Measurements from ENCODE around the gene CNTNAP2.
"Not testable (repeated sequence)": the region's sequence is repeated elsewhere in the genome, so short reads cannot be mapped to it uniquely, and the experiment has no call there.

CNTNAP2 gene

DNA sequence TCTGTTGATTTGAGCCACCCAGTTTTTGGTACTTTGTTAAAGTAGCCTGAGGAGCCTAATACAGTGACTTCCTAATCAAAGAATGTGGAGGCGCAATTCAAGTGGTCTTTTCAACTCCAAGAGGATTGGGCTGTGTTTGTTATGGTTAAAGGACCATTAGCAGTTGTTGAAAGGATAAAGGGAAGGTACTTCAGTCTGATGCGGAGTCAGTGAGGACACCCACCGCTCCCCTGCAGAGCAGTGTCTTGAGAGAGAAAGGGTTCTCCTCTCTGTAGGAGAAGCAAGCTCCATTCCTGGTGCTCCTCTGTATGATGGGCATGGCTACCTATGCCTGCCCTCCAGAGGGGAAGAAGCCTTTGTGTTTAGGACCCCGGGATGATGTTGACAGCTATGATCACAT, 1883.4 kb downstream of the CNTNAP2 start:
- no peak for DNase-seq

DNA sequence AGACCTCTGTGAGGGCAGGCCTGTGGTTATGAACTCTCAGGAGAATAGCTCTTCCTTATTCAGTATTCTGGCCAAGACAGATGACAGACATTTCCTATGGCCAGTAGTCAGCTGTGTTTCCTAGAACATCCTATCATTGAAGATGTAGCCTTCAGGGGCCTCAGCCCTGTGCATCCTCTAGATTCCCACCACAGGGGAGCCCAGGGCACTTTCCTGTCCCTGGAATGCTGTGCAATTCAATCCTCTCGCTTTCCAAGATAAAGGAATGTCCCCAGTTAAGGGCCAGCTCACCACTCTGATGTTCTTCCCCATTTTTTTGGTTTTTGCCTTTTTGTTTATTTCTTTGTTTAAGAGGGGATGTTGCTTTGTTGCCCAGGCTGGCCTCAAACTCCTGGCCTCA, 1895.2 kb downstream of the CNTNAP2 start:
- DNase-seq, result no peak

DNA sequence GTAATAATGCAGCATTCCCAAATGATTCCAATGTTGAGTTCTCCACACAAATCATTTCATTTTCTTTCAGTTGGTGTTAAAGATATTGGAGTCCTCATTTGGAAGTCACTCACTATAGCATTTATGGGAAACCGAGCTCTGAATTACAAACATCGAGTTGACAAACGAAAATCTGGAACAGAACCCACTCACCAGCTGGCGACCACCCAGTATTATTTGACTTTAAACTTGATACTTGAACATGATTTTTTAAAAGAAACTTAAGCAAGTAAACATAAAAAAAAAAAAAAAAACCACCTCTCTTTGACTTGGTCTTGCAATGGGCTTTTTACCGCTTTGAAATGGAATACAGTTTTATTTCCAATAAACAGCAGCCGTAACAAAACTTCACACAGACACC, 1897.4 kb downstream of the CNTNAP2 start:
- no peak for DNase-seq

DNA sequence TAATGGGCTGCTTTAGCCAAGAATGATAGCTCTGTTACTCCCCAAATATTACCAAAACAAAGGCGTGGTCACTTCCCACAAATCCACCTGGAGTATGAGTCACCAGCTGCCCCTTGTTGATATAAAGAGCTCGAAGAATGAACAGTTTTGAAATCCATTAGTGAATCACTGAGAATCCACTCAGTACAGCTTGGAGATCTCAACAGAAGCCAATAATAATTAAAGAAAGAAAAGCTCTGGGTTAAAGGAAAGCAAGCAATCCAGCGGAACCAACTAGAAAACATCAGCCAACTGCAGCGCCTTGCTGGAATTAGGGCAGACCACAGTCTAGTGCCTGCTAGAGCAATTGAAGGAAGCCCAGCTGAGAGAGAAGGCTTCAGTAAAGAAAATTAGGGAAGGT, 1897.9 kb downstream of the CNTNAP2 start:
- DNase-seq, result no peak

DNA sequence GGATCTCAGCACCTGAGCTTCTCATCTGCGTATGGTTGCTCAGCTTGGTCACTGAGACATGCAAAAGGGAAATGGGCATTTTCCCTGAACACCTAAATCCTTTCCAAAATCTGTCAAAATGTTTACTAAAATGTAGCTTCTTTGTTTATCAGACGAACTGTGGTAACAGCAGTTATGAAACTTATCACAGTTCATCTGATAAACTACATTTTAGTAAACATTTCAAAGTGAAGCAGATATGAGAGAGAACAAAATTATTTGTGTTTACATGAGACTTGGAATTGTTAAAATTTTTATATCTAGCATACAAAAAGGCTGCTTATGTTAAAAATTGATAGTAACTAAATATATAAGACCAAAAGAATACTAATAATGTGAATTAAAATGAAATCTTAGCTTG, 1900.5 kb downstream of the CNTNAP2 start:
- DNase-seq, result no peak

DNA sequence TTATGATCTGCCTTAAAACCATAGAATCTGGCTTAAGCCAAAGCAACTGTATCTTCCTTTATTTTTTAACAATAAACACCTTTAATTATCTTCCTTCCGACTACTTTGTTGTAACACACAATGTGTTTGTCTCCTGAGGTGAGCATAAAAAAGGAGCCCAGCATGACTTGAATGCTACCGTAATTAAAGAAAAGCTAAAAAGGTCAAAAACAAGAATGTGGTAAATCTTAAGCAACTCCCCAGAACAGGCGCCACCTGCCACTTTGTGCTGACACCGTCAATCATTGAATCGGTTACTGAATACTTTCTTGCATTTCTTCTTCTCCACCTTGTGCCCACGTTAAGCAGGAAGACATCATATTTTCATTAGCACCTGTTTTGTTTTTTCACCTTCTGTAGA, 1904.1 kb downstream of the CNTNAP2 start:
- no peak for DNase-seq

DNA sequence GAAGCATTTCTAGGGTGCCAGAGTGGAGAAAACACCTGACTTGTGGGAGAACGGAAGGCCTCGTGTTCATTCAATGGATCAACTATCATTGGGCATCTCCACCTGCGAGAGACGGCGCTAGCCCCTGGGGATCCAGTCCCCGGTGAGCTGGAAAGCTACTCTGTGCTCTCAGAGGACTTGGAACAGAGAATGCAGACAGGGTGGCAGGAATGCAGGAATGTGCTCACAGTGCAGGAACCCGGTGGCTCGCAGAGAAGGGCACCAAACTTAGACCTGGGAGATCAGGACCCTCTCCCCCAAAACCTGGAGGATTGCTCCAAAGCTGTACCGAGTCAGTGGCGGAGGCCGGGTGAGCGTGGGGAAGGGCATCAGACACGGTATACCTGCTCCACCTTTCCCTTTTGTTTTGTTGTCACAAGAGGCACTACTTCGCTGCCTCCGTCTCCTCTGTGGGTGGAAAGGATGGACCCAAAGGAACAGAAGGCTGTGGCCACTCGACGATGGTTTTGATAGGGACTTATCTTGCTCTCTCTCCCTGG, 1905.0 kb downstream of the CNTNAP2 start:
- no peak for DNase-seq

DNA sequence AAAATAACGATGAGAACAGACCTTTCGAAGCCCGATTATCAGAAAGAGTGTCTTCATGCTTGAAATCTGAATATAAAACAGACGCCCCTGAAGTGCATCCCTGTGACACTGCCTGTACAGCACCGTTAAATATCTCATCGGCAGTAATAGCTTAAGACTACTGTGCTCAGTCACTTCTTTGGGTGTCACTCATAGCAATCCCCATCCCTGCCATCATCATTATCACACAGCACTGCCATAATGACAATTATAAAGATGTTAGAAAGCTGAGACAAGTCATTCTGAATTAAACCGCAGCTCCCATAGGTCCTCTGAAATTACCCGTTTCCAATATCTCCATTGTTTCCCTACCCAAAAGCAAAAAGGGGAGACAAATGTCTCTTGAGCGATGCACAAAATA, 1906.2 kb downstream of the CNTNAP2 start:
- no peak for DNase-seq

DNA sequence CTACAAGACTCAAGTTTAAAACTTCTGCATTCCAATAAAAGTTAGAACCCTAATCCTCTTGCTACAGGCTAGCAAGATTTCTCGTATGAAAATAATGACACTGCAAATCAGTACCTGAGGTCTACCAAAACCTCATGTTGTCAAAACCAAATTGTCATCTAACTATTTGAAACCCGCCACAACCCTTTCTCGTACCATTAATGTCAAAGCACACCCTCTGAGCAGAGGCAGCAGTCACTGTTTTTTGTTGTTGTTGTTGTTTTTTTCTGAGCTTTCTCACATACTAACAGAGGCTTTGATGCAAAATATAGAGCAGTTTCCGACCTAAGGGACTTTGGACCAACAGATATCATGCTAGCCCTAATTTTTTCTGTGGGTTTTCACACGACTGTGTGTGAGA, 1910.1 kb downstream of the CNTNAP2 start:
- DNase-seq, result no peak

DNA sequence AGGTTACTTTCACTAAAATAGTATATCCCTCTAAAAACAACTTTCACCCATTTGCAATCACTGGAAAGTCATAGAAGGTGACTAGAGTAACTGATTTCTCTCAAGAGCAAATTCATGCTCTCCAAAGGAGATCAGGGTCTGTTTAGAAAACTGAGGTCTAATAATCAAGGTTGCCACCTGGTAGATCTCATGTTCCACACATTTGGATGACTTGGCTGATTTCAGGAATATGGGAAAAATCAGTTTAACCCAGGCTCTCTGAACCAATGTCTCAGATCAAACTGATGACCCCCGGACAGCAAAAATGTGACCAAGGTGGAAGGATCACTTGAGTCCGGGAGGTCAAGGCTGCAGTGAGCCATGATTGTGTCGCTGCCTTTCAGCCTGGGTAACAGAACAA, 1911.6 kb downstream of the CNTNAP2 start:
- no peak for DNase-seq

DNA sequence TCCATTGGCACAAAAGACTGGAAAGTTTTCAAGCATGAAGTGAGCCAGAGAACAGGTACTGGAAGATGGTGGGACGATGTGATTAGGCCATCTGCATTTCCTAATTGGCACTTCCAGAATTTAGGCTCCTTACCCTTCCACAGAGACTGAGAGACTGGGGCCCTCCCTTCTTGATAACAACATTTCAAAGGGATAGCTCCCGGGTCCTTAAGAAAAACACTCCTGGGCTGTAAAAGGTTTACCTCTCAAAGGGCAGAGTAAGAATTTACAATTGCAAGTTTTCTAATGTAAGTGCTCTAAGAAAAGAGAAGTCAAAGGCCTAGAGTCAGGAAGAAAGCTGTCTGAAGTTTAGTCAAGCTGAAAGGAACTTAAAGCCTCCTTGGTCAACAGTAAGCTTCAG, 1914.4 kb downstream of the CNTNAP2 start:
- no peak for DNase-seq

DNA sequence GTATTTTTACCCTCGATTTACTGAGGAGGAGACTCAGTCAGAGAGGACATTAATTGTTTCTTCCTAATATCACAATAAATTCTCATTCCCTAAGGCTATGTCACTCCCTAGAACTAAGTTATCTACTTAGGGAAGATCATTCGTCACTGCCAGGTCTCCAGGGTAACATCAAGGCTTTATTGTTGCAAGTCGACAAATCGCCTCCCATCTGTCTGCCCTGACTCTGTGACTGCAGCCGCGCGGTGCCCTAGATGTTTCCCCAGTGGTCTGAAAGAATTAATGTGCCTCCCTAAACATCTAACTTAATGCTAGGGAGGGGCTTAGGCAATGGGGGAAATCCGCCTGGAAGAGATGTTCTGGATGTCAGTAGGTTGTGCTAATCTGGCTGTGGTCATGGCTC, 1915.2 kb downstream of the CNTNAP2 start:
- DNase-seq, result no peak

DNA sequence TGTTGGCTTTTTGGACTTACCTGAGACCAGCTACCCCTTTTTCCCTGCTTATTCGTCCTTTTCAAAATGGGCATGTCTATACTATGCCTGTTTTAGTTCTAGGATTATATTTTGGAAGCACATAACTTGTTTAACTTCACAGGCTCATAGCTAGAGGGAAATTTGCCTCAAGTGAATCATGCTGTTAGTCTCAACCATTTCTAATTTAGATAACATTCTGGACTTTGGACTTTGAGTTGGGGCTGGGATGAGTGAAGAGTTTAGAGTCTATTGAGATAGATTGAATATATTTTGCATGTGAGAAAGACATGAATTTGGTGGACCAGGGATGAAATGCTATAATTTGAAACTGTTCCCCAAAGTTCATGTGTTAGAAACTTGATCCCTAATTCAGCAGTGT, 1919.3 kb downstream of the CNTNAP2 start:
- no peak for DNase-seq

DNA sequence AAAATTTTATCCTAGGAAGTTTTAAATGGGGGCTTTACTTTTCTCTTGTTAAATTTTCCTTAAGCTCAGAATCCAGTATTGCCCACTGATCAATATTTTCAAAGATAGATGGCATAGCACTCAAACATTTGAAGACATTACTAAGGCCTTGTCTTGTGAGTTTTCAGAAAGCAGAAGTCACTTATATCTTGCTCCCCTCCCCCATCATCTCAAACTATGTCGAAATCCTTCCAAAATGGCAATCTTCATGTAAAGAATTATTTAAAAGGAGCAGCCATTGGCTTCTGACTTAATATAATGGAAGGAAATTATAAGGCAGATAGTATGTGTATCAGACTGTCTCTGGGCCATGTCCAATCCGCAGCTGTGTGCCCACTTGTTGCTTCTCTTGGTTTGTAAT, 1920.4 kb downstream of the CNTNAP2 start:
- DNase-seq, result no peak

DNA sequence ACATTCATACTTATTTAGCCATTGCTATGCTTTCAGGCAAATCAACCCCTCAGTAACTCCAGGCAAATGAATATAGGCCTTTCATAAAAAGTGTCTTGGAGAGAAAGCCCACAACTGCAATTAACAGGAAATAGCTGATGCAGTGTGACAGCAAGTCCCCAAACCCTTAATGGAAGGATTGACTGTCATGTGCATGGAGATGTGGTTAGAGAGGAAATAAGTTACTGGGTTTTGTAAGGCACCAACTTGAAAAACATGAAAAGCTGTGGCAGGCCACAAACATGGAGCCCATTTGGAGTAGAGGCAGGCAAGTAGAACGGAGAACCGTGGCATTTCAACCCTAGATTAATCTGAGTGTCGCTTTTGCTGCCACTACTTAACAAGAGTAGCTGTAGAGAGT, 1924.6 kb downstream of the CNTNAP2 start:
- no peak for DNase-seq

DNA sequence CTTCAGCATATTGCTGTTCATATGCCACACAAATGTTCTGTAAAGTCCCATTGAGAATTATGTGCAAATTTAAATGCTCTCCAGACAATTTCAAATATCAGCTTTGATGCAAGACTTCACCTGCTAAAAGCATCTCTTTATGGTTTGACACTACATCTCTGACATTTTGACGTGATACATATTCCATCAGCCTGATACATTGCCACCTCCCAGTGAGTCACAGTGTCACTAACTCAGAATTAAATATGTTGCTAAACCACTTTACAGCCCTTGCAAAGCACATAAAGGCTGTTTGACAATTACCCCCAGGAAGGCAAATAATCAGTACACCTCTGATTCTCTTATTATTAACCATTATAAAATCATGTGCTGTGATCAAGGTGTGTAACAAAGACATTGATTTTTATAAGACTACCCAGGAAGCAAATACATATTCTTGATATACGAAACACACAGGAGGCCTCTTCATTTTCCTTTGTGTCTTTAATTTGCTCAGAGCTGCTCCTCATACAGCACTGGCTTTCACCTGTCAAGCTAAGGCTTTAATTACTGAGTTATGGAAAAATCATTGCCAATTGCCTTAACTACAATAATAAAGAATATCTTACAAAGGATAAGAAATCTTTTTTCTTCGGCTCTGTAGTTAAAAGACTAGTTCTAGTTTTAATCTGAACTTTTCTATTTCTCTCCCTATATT, 1926.5 kb downstream of the CNTNAP2 start:
- no peak for DNase-seq

DNA sequence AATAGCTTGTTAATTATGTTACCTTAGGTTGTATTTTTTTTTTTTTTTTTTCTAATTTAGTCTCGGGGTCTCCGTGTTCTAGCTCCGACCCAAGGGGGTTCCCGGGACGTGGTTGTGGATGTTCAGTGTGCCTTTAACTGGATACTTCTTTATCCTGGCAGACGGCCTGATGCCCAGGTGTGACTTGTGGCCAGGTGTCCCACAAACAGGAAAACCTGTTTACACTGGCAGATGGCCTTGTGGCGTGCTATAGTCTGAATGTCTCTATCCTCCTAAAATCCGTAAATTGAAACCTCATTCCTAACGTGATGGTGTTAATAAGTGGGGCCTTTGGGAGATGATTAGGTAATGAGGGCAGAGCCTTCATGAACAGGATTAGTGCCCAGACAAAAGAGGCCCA, 1927.6 kb downstream of the CNTNAP2 start:
- no peak for DNase-seq

DNA sequence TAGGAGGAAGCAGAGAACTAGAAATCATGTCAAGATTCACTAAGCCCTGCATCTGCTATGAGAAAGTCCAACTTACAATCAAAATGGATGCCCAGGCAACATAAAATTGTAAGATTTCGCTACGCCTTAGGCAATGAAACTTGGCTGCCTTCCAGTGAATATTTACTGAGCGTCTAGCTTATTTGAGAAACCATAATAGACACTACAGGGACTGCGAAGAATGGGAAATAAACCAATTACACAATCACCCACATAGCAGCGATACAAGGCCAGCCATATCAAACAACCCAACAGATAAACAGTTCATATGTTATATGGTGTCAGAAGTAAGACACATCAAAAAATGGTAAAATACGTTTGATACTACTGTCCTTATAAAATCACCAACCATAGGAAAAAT, 1928.9 kb downstream of the CNTNAP2 start:
- DNase-seq, result no peak

DNA sequence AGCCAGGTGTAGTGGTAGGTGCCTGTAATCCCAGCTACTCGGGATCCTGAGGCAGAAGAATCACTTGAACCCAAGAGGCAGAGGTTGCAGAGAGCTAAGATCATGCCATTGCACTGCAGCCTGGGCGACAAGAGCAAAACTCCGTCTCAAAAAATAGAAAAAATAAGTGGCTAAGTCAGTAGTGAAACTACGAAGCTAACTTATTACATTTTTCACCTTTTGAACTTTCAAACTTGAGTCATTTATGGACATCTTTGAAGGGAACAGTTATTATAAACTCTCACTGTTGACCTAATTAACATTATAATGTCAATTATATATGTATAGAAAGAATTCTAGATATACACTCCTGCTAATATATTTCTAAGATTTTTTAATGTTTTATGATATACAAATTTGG, 1932.5 kb downstream of the CNTNAP2 start:
- DNase-seq, result no peak

DNA sequence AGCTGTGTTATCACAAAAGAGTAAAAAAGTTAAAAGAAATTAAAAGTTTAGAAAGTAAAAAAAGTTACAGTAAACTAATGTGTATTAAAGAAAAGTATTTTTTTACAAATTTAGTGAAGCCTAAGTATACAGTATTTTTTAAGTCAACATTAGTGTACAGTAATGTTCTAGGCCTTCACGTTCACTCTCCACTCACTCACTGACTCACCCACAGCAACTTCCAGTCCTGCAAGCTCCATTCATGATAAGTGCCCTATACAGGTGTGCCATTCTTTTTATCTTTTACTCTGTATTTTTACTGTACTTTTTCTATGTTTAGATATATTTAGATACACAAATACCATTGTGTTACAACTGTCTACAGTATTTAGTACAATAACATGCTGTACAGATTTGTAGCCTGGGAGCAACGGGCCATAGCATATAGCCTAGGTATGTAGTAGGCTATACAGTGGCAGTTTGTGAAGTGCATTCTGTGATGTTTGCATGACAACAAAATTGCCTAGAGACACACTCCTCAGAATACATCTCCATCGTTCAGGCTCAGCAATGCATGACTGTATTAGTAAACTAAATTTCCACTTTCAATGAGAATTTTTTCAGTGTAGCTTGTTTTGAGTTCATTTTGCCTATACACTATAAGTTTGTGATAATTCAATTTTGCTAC, 1934.0 kb downstream of the CNTNAP2 start:
- no peak for DNase-seq

DNA sequence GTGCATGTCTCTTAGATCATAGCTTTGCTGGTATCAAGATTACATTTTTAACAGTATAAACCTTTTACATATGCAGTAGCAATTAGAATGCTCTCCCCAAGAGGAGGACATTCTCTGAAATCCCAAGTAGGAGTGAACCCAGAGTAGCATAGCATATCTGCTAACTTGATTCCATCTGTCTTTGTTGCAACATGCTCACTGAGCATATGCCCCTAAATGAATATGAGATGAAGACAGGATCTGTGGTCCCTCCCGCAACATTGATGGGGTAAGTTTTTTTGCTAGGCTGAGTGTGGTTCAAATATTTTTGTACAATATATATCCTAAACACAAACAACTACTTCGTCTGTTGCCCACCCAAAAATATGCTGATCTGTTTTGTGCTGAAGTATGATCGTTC, 1939.8 kb downstream of the CNTNAP2 start:
- no peak for DNase-seq

DNA sequence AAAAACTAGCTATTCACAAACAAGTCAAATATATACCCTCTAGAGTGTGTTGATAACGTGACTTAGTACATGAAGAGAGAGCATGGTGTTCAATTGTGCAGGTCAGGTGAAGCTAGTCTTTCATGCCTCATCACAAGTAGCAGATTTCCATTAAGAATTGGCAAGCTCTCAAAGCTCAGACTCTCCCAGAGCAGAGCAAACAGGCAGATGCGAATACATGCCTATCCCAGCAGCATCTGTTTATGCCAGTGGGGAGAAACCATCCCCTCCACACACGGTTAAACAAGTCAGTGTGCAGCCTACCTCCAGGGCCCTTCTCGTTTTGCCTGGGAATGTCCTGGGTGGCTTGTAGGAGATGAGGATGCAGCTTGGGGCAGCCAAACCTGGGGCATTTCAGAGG, 1941.5 kb downstream of the CNTNAP2 start:
- no peak for DNase-seq

DNA sequence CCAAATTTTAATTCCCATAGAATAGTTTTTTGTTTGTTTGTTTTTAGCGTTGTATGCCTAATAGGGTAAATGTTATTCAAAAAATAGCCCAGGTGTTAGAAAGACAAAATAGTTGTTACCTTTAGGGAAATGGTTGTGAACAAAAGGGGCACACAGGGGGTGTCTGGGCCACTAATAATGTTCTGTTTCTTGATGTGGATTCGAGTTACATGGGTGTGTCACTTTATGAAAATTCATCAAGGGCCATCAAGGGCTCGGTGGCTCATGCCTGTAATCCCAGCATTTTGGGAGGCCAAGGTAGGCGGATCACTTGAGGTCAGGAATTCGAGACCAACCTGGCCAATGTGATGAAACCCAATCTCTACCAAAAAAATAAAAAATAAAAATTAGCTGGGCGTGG, 1942.2 kb downstream of the CNTNAP2 start:
- no peak for DNase-seq

DNA sequence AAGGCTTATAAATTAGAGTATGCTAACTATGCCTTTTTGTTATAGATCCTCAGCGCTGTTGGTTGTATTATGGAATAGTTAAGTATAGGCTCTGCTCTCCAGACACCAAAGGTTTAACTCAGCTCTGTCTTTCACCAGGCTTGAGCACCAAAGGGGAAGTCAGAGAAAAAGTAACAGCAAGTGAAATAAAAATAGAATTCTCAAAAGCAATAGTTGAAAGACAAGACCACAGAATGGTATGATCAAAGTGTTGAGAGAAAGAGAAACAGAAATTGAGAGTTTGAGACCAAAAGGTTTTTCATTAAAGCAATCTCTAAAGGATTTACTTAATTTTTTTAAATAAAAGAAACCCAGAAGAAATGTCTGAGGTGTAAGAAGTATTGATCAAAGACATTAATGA, 1944.1 kb downstream of the CNTNAP2 start:
- no peak for DNase-seq

DNA sequence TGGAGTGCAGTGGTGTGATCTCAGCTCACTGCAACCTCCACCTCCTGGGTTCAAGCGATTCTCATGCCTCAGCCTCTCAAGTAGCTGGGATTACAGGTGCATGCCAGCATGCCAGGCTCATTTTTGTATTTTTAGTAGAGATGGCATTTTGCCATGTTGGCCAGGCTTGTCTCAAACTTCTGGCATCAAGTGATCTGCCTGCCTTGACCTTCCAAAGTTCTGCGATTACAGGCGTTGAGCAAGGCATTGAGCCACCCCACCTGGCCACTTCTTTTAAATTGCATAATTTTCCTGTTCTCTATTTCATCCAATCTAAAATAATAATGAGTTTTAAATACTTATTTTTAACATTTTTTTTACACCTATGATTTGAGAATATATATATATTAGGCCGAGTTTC, 1961.5 kb downstream of the CNTNAP2 start:
- DNase-seq, result not testable (repeated sequence)

All from activated T-cell treated with anti-CD3 and anti-CD28 coated beads, Interleukin-2, amount 50 U/mL, for 1 hour (primary cell).